Measurements from ENCODE around the gene PARP12.

GRCh38 chr7:140060788-140061606 lies 1.8 kb downstream of the PARP12 start:
- TF ChIP-seq GABPA (IDR thresholded peaks at IDR 0.05; ENCODE audit: low read depth) (no peak), EZH2 (IDR thresholded peaks at IDR 0.05; ENCODE audit: borderline replicate concordance, control insufficient read depth, low read depth, low read length) (no peak), ESRRA (IDR thresholded peaks at IDR 0.05; ENCODE audit: low read length) (no peak), NFIC (IDR thresholded peaks at IDR 0.05; ENCODE audit: low read depth, low read length) (no peak)
